Cardiac fibroblast (primary cell): ENCODE measurements around the gene SVIL.
"Not testable (repeated sequence)": the region's sequence is repeated elsewhere in the genome, so short reads cannot be mapped to it uniquely, and the experiment has no call there.

ENCODE experiments used
- DNase-seq, 2 donors: peaks; one replicate each; pipeline versions ENCODE4 v3.0.0 to v3.0.0-alpha.2; 2010; ENCODE audit warnings: low read depth in 2 of 2
- H3K4me3 ChIP-seq, 2 donors: replicated peaks in 1 of 2; 1 replicate in 1 of 2; 2 replicates in 1 of 2; pipeline ENCODE4 v1.5.1; 2011; ENCODE audit warnings: low read depth in 2 of 2, low read length in 2 of 2, mild to moderate bottlenecking in 2 of 2, moderate library complexity in 1 of 2
- TF ChIP-seq, protein P1 (sequence below): IDR thresholded peaks from one replicate; pipeline ENCODE4 v1.5.1; 2011; ENCODE audit warnings: low read depth, mild to moderate bottlenecking, low read length, inconsistent platforms

SVIL gene

GRCh38 chr10:29555091-29555745 lies 79.6 kb downstream of the SVIL start:
- no peak overlapping the region for H3K4me3 ChIP-seq
- TF ChIP-seq, protein P1, sequence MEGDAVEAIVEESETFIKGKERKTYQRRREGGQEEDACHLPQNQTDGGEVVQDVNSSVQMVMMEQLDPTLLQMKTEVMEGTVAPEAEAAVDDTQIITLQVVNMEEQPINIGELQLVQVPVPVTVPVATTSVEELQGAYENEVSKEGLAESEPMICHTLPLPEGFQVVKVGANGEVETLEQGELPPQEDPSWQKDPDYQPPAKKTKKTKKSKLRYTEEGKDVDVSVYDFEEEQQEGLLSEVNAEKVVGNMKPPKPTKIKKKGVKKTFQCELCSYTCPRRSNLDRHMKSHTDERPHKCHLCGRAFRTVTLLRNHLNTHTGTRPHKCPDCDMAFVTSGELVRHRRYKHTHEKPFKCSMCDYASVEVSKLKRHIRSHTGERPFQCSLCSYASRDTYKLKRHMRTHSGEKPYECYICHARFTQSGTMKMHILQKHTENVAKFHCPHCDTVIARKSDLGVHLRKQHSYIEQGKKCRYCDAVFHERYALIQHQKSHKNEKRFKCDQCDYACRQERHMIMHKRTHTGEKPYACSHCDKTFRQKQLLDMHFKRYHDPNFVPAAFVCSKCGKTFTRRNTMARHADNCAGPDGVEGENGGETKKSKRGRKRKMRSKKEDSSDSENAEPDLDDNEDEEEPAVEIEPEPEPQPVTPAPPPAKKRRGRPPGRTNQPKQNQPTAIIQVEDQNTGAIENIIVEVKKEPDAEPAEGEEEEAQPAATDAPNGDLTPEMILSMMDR: no peak
- DNase-seq: peak; percentile 19 to 35

- peak in 1 of 2 donors; percentile 28 for DNase-seq
- no peak overlapping the region for H3K4me3 ChIP-seq
- TF ChIP-seq, protein P1: no peak
These were observed 80.1 kb downstream of the SVIL start for GRCh38 chr10:29554660-29555059.

GRCh38 chr10:29553544-29554250 lies 81.1 kb downstream of the SVIL start:
- no peak for DNase-seq
- no peak overlapping the region for H3K4me3 ChIP-seq
- TF ChIP-seq, protein P1: no peak

GRCh38 chr10:29553116-29553515 lies 81.7 kb downstream of the SVIL start:
- H3K4me3 ChIP-seq, DNase-seq: not testable (repeated sequence)

GRCh38 chr10:29549493-29549892 lies 85.3 kb downstream of the SVIL start:
- not testable (repeated sequence) for DNase-seq, H3K4me3 ChIP-seq

DNA sequence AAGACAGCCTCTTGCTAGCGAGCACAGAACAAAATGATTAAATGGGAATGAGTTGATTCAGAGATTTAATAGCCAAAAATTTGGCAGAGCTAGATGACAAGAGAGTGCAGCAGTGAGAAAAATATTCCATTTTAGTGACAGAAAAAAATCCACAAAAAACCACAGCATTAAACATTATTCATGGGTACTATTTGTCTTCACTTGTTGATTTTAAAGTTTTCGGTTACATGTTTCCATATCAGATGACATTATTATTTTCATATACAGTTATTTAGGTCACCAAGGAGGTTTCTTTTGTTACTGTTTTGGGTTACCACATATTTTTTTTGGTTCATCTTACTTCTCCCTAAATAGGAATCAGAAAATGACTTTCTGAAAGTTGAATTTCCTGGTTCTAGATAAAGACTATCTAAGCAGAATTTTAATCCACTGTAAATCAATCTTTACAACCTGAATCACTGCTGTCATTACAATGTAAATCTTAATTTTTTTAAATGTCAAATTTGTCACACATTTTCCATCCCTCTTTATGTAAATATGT lies 87.9 kb downstream of the SVIL start:
- no peak for DNase-seq
- TF ChIP-seq, protein P1: no peak
- no peak overlapping the region for H3K4me3 ChIP-seq

- DNase-seq: no peak
- no peak overlapping the region for H3K4me3 ChIP-seq
- TF ChIP-seq, protein P1: no peak
These were observed 89.6 kb downstream of the SVIL start for GRCh38 chr10:29545122-29545521.
